GM18873 (cell line): ENCODE measurements around the gene CHCHD3.

Experiments used
- ATAC-seq: cut with Tn5 transposase; IDR thresholded peaks from one replicate; pipeline ENCODE4 v1.9.1; 2021; ENCODE audit warnings: mild to moderate bottlenecking, moderate library complexity, moderate number of reproducible peaks; ENCODE audit not compliant: unreplicated experiment, low FRiP score

Gene CHCHD3

DNA sequence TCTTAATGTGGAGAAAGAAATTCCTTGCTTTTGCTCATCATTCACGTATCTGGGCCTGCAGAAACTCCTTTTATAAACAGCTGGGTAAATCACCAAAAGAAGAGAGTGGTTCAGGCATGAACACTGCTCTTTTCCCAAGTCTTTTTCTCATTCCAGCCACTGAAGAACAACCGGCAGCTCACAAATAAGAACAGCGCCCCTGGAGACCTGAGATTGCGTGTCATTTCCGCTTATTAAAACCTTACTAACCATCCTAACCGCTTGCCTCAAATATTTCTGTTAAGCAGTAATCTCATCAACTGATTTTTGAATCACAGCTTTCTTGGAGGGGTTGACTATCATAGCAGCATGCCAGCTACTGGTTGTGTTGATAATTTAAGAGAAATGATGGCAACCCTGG lies 292.6 kb downstream of the CHCHD3 start:
- no peak for ATAC-seq

DNA sequence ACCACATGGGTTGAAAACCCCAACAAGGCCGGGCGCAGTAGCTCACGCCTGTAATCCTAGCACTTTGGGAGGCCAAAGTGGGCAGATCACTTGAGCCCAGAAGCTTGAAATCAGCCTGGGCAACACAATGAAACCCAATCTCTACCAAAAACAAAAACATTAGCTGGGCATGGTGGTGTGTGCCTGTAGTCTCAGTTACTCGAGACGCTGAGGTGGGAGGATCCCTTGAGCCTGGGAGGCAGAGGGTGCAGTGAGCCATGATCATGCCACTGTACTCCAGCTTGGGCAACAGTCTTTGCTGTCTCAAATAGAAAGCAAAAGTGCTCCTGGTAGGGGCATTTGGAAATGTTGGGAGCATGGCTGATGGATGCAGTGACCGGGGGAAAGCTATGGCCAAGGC lies 296.0 kb downstream of the CHCHD3 start:
- no peak for ATAC-seq

DNA sequence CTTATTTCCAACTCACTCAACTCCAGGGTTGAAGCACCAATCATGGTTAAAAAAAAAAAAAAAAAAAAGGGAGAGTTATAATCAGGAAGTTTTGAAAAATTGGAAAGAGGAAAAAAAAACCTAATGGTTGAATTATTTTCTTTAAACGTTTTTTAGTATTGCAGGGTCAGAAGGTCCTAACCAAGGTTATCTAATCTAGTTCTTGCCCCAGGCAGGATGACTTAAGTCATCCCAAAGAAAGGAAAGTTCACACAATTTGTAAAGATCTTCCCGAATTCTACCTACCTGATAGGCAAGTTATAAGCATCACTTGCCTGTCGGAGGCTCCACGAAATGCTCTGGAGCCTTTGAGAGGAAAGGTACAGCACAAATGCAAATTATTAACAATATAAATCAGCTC lies 297.5 kb downstream of the CHCHD3 start:
- no peak for ATAC-seq

DNA sequence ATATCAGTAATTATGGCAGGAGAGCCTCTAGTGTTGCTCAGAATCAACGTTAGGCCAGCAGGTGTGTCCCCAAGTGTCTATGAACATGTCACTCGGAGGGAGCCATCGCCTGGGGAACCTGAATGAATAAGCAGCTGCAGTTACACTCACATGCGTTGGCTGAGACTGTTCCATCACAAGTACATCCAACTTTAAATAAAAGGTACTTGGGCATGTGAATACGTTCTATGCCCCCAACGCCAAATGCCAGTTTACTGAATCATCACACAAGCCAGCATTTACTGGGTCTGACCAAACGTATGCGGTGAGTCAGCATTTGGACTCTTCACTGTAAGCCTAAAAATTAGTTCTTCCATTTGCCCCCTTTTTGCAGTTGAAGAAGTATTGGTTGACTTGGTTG lies 298.1 kb downstream of the CHCHD3 start:
- no peak for ATAC-seq

DNA sequence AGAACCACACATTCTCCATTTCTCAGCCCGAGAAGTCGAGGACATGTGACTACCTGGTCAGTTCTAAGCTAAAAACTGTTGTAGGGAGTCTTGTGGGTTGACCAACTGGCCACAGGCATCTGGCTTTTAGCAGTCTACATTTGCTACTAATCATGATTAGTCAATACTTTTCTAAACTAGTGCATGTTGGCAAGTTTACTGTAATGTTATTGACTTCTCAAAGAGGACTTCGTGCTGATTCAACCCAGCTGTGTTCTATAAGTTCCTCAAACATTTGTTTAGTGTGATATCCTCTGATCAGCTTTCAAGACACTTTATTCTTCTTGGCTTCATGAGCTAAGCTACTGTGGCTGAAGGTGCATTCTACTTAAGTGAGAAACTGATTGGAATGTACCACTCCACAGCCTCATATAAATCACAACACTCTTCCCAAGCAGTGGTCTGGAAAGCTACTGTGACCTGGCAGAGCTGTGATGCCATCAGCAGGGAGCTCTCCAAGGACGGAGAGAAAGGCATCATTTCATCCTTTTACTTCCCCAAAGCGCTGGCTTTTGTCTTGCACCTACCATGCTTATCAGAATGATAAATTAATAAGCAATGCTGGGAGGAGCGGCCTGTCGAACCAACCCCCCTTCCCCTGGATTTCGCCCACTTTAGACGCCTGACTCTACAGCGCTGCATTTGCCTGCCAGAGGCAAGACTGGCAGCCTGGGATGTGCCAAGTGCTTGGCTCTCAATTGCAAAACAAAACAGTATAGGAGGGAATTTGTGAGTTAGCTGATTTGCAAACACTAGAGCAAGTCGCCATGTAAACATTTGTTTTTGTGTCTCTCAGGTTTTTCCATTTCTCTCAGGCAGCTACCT lies 298.9 kb downstream of the CHCHD3 start:
- no peak for ATAC-seq

DNA sequence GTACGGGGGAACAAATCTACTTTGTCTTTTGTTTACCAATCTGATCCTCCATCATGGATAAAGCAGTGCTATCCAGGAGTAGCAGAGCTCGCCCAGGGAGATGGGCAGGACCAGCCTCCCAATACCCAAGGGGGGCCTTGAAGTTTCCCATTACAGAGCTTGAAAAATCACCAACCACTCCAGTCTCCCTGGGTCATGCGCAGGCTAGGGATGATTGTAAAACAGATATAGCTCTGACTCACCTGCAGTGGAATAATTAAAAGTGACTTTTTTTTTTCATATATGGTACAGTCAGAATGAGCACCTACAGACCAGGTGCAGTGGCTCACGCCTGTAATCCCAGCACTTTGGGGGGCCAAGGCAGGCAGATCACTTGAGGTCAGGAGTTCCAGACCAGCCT lies 301.1 kb downstream of the CHCHD3 start:
- ATAC-seq: no peak

DNA sequence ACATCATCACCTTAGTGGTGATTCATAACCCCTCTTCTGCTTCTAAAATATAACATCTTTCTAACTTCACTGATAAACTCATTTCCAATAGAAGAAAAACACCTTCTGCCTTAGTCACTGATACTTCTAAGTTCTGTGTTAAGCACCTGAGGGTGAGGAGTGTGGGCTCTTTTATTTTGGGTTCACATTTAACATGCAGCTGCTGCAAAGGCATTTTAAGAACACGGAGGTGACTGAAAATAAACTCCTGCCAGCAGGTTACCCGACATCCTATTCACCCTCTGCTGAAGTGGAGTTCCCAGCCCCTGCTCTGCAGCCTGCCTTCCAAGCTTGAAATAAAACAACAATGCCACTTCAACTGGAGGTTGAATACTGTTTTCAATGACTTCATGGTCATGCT lies 302.7 kb downstream of the CHCHD3 start:
- no peak for ATAC-seq

DNA sequence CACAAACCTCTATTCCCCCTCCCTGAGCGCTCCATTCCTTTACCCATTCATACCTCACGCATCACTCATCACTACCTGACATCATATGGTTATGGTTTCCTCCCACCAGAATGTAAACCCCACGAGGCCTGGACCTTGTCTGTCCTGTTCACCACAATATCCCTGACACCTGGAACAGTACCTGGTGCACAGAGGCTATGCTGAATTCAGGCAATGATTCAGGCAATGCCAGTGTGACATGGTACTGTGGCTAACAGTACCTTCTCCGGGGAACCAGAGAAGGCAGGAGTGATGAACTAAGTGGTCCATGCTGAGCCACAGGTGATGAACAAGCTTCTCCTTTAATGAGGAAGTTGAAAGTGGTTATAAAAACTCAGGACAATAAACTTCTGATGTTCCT lies 303.1 kb downstream of the CHCHD3 start:
- ATAC-seq: no peak

DNA sequence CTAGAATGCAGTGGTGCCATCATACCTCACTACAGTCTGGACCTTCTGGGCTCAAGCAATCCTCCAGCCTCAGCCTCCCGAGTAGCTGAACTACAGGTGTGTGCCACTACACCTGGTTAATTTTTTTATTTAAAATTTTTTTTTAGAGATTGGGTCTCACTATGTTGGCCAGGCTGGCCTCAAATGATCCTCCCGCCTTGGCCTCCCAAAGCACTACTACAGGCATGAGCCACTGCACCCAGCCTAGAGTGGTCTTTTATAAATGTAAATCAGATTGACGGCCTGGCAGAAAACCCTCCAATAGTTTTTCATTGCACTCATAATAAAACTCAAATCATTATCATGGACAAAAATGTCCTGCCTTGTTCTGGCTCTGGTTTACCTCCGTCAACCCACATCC lies 303.9 kb downstream of the CHCHD3 start:
- no peak for ATAC-seq

DNA sequence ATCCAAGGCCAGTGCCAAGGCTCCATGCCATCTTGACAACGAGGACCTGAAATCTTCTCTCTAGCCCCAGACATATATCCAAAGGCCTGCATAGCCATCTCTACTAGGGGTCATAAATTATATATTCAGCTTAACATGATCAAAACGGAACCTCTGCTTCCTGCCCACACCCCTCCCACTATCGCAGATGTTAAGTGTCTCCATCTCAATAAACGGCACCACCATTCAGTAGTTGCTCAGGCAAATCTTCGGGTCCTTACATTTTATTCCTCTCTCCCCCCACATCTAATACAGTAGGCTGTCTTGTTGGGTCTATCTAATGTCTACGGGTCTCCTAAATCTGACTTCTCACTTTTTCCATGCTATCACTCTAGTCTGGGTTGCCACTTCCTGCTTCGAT lies 304.5 kb downstream of the CHCHD3 start:
- no peak for ATAC-seq

DNA sequence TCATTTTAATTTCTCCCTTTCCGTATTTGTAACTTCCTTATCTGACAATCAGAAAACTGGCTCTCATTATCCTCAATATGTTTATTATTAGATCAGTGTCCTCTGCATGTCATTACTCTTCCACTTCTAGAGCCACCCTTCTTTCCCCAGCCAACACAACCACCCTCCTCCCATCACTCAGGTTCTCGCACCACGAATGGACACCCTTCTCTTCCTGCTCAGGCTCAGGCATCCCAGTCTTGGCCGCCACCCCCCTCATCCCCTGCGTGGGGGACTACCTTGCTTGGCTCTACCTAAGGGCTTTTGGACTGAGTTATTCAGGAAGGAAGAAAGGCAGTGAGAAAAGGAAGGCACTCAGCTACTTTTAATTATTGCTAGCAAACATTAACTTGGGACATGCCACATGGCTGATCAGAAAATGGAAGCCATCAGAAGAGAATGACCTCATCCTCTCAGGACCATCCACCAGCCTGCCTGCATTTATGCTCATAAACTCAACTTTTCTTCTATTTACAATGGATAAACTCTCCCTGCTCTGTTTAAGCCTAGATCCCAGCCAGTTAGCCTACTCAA lies 305.8 kb downstream of the CHCHD3 start:
- no peak for ATAC-seq

DNA sequence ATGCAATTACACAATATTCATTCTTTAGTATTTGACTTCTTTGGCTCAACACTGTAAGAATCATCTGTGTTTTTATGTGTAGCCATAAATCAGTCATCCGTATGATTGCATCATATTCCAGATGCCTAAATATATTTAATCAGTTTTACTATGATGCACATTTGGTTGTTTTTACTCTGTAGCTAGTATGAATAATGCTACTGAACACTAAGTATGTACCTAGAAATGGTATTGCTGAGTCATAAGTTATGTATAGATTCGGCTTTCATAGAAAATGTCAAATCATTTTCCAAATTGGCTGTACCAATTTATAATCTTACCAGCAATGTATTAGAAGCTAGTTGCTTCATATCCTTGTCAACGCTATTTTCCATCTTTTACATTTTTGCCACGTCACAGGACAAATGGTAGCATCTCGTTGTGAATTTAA lies 308.3 kb downstream of the CHCHD3 start:
- ATAC-seq: no peak

DNA sequence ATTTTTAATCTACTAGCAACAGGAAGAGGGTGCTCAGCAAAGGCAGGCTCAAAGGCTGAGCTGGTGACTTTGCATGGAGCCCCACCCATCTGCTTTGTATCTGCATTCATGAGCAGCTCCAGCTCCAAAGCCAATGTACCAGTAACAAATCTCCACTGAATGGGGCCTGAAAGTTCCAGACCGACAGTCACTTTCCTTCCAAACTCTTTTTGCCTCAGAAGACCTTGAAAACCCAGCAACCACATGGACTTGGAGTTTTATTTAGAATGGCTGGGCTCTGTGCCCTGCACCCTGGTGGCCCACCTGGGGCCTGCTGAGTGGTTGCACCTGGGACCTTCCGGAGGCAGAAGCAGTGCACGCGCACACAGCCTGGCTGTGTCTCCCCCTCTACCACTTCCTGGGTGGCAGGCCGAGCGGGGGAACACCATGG lies 310.6 kb downstream of the CHCHD3 start:
- ATAC-seq: no peak

DNA sequence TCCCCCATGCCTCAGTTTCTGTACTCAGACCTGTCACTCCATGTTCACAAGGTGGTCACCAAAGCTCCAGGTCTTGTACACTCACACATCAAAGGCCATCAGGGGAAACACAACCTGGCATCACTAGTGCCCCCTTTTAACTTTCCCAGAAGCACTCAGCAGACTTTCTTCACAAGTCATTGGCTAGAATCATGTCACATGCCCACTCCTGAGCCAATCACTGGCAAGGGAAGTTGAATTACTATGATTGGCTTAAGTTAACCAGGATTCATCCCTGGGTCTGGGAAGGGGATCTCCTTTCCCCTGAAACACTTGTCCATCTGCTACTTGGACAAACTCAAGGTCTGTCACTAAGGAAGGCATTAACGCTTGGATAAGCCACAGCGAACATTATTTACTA lies 311.8 kb downstream of the CHCHD3 start:
- no peak for ATAC-seq

DNA sequence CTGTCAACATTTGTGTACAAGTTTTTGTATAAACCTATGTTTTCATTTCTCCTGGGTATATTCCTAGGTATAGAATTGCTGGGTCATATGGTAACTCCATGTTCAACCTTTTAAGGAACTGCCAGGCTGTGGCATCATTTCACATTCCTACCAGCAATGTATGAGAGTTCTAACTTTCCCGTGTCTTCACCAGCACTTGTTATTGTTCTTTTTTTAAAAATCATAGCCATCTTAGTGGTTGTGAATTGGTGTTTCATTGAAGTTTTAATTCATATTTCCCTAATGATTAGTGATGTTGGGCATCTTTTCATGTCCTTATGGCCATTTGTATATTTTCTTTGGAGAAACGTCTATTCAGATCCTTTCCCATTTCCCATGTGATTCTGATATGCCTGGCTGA lies 312.6 kb downstream of the CHCHD3 start:
- no peak for ATAC-seq

DNA sequence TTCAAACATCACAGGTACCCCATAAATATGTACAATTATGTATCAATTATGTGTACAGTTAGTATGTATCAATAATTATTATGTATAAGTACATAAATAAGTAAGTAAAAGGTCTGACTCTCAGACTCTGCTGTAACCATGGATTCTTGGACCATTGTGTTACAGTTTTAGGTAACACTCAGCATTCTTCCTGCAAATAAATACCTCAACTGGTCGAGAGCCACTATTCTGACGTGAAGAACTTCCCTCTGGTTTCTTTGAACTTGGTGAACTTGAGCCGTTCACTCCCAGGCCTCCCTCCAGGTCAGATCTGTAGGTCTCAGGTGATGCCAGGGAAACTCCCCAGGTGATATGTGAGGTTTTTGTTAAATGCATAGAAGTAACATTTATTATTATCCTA lies 313.8 kb downstream of the CHCHD3 start:
- no peak for ATAC-seq

DNA sequence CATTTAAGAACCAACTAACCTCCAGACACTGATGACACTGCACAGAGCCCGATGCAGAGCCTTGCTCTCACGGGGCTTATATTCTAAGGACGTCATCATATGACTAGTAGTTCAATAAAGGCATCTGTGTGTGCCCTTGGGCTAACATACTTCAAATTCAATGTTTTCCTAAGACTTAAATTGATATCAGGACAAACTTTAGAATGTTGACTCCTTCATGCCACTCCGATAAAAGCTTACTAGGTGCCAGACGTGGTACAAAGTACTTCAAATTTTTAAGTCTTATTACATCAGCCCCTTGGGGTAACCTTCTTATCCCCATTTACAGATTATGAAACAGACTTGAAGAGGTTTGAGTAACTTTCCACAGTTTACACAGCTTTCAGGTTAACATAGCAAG lies 314.5 kb downstream of the CHCHD3 start:
- ATAC-seq: no peak

DNA sequence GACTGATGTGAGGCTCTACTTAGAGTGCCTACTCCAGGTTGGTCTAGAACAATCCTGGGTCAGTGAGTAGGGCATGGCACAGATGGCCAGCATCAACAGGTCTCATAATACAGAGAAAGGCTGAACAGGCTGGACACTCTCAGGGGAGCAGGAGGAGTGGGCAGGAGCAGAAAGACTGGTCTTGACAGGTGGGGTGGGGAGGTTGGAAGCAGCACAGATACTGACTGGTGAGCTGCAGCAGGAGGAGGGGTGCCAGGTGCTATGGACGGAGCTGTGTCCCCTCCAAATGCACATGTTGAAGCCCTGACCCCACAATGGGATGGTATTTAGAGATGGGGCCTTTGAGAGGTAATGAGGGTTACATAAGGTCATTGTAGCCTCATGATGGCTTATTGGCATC lies 315.2 kb downstream of the CHCHD3 start:
- ATAC-seq: no peak

DNA sequence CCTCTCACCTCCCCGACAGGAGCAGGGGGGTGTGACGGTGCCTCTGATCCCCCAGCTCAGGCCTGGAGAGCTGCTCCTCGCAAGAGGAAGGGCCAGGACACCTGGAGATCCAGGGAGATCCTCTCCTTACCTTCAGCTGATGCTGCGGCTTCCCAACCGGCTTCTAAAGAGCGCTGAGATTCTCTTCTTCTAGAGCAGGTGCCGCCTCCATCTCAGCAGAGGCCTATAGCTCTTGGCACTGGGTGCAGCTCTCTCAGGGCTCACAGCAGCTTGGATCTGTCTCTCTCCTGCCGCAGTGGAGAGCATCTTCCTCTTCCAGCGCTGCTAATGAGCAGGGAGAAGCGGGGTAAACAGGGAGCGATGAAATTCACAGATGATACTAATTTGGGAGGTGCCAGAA lies 316.0 kb downstream of the CHCHD3 start:
- no peak for ATAC-seq

DNA sequence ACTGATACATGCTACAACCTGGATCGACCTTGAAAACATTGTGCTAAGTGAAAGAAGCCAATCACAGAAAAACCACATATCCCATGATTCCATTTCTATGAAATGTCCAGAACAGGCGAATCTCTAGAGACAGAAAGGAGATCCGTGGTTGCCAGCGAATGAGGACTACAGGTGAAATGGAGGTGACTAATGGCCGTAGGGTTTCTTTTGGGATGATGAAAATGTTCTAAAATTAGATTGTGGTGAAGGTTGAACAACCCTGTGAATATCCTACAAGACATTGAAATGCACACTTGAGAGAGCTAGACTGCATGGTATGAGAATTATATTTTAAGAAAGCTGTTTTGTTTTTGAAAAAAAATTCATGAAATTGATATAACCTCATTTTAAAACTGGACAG lies 317.1 kb downstream of the CHCHD3 start:
- ATAC-seq: no peak

DNA sequence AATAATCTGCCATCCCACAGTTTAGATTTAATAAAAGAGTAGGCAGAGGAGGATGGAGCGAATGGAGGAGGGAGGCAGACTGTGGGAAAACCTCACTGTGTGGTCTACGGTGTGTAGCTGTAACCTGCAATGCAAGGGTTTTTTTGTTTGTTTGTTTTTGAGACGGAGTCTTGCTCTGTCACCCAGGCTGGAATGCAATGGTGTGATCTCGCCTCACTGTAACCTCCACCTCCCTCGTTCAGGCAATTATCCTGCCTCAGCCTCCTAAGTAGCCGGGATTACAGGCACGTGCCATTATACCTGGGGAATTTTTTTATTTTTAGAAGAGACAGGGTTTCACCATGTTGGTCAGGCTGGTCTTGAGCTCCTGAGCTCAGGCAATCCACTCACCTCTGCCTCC lies 321.0 kb downstream of the CHCHD3 start:
- ATAC-seq: no peak

DNA sequence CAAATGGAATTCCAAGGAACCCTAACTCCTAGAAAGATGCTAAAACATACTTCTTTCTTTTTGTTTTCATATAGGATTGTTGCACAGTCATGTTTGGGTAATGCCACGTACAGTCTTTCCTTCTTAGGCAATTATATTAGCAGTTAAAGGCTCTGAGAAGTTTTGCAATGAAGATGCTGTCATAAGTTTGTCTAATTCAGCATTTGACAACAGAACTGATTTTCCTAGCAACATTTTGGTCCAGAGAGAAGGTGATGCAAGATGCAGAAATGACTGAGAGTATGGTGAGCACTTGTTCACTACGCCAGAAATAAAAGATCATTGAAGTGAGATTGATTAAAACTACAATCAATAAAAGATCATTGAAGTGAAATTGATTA lies 321.7 kb downstream of the CHCHD3 start:
- ATAC-seq: no peak
